Mucosa of descending colon (tissue), 3 donors: ENCODE data around the gene SYT17. TPM values are rescaled to one million over a fixed set of nuclear protein-coding genes. Genes with fewer than 3 reads are reported as not detected.

Experiments used
- ATAC-seq: fragments of 200-7000 bp; cut with Tn5 transposase; one replicate; pipeline ENCODE4 v1.9.1; 2020; ENCODE audit warnings: mild to moderate bottlenecking, moderate library complexity
- DNase-seq, 3 donors: peaks; one replicate each; pipeline ENCODE4 v3.0.0-alpha.2; 2020
- H3K36me3 ChIP-seq: fragments of 200-600 bp; one replicate; pipeline ENCODE4 v1.8.0; 2021; ENCODE audit warnings: low read depth, mild to moderate bottlenecking
- H3K4me1 ChIP-seq: fragments of 200-600 bp; one replicate; pipeline ENCODE4 v1.8.0; 2021; ENCODE audit warnings: low read depth, mild to moderate bottlenecking
- H3K4me3 ChIP-seq: fragments of 200-600 bp; one replicate; pipeline ENCODE4 v1.8.0; 2021; ENCODE audit warnings: mild to moderate bottlenecking
- H3K9me3 ChIP-seq: fragments of 200-600 bp; one replicate; pipeline ENCODE4 v1.8.0; 2021; ENCODE audit warnings: mild to moderate bottlenecking
- CTCF ChIP-seq: fragments of 200-600 bp; IDR thresholded peaks from one replicate; pipeline ENCODE4 v1.8.0; 2022; ENCODE audit warnings: antibody characterized with exemption, mild to moderate bottlenecking
- intact Hi-C, 2 donors: fragments of 100-400 bp; cut with DNase I in 1 of 2; cut with micrococcal nuclease in 1 of 2; formaldehyde crosslinking; loops; one replicate each; pipeline versions ENCODE4 v1.11.0 to v1.11.1; 2022; cut with DNase I, micrococcal nuclease
- total RNA-seq, 3 donors: library from RNA; stranded (reverse); fragmentation: NEBNext Ultra II Directional in 2 of 3; extraction: Animal tissue kit (Norgen Biotek cat#: 25700) in 2 of 3; gene quantifications; one replicate each; pipeline versions ENCODE4 v1.2.1 to v1.2.4, GENCODE V29; 2021 to 2023
- donor health status: DM: no; HTN: no; CAD: no; lungs with moderate emphysema.
- donor health status: DM: no; HTN: no; CAD: no.
- donor health status: DM: no; HTN: yes; CAD: no.

The SYT17 gene
- total RNA-seq, 3 donors from 2014 or later = 4.9 to 13.3 (median 5.9) TPM

- TF ChIP-seq CTCF = no peak
- no peak for DNase-seq
Observed at GRCh38 chr16:19148189-19148588, 19.9 kb upstream of the SYT17 start.

GRCh38 chr16:19151310-19151709 lies 16.7 kb upstream of the SYT17 start:
- Histone ChIP-seq H3K4me1 (no peaks in the 10 kb centered on the region), H3K4me3 (no peak overlapping the region), H3K36me3 (no peaks in the 10 kb centered on the region), H3K9me3 (no peaks in the 10 kb centered on the region)
- no peak for TF ChIP-seq CTCF
- intact Hi-C loops = no loop called here
- no peak for DNase-seq
- ATAC-seq = no peak

More at GRCh38 chr16:19148189-19148588, 19.9 kb upstream of the SYT17 start:
- intact Hi-C loops = no loop called here
- H3K9me3 ChIP-seq = no peaks in the 10 kb centered on the region
- no peak overlapping the region for H3K4me3 ChIP-seq
- H3K4me1 ChIP-seq = no peaks in the 10 kb centered on the region
- no peak for ATAC-seq
- H3K36me3 ChIP-seq = no peaks in the 10 kb centered on the region

GRCh38 chr16:19152042-19152441 lies 16.0 kb upstream of the SYT17 start:
- intact Hi-C loops = no loop called here
- Histone ChIP-seq H3K4me1 (no peaks in the 10 kb centered on the region), H3K36me3 (no peaks in the 10 kb centered on the region), H3K9me3 (no peaks in the 10 kb centered on the region), H3K4me3 (no peak overlapping the region)
- no peak for TF ChIP-seq CTCF
- DNase-seq (no peak), ATAC-seq (no peak)

- TF ChIP-seq CTCF = no peak
- Histone ChIP-seq H3K36me3 (no peaks in the 10 kb centered on the region), H3K4me1 (no peaks in the 10 kb centered on the region), H3K4me3 (no peak overlapping the region), H3K9me3 (no peaks in the 10 kb centered on the region)
- DNase-seq (no peak), ATAC-seq (peak; percentile 32)
- intact Hi-C loops = no loop called here
Observed at GRCh38 chr16:19153876-19154275, 14.2 kb upstream of the SYT17 start.

GRCh38 chr16:19162085-19162484 lies 6.0 kb upstream of the SYT17 start:
- H3K36me3 ChIP-seq = no peaks in the 10 kb centered on the region
- H3K4me1 ChIP-seq = no peaks in the 10 kb centered on the region
- H3K4me3 ChIP-seq = no peak overlapping the region
- ATAC-seq (no peak), DNase-seq (no peak)
- intact Hi-C loops = no loop called here
- no peak for TF ChIP-seq CTCF
- H3K9me3 ChIP-seq = no peaks in the 10 kb centered on the region

- intact Hi-C loops = no loop called here
- ATAC-seq = no peak
- DNase-seq = no peak
- no peaks in the 10 kb centered on the region for H3K36me3 ChIP-seq
- no peak for TF ChIP-seq CTCF
- H3K4me1 ChIP-seq = peaks cover 6% of the 10 kb centered on the region
- H3K4me3 ChIP-seq = no peak overlapping the region
- H3K9me3 ChIP-seq = no peaks in the 10 kb centered on the region
Observed at GRCh38 chr16:19163215-19163614, 4.8 kb upstream of the SYT17 start.
